T-cell (primary cell): ENCODE data around the gene RAB39B. TPM values are rescaled to one million over a fixed set of nuclear protein-coding genes. Genes with fewer than 3 reads are reported as not detected.
"Not testable (repeated sequence)": the region's sequence is repeated elsewhere in the genome, so short reads cannot be mapped to it uniquely, and the experiment has no call there.

Source experiments
- ATAC-seq, 4 experiments: fragments of 200-7000 bp in 3 of 4; fragments of 150-1000 bp in 1 of 4; cut with Tn5 transposase; replicated peaks in 1 of 4; 1 replicate in 3 of 4; 2 replicates in 1 of 4; pipeline ENCODE4 v1.10.0; 2021; ENCODE audit warnings: moderate library complexity in 3 of 4, mild to moderate bottlenecking in 2 of 4, moderate number of reproducible peaks in 1 of 4
- CTCF ChIA-PET, 2 donors: fragments of 300-600 bp; sonication (Branson Sonifier 250); formaldehyde crosslinking; loops; one replicate each; lab custom pipeline; 2022; ENCODE audit warnings: antibody characterized with exemption in 2 of 2; lab: Charles Lee
- POLR2A ChIA-PET, 2 donors: fragments of 300-600 bp; sonication (Branson Sonifier 250); formaldehyde crosslinking; loops; one replicate each; lab custom pipeline; 2022; ENCODE audit warnings: antibody characterized with exemption in 2 of 2; lab: Charles Lee
- DNase-seq, 35 experiments: peaks; one replicate each; pipeline versions ENCODE4 v3.0.0 to v3.0.0-alpha.2; 2013 to 2023
- H3K27ac ChIP-seq: one replicate; pipeline ENCODE4 v1.5.1; 2013; ENCODE audit warnings: low read length
- H3K27me3 ChIP-seq, 2 experiments: replicated peaks in 1 of 2; 1 replicate in 1 of 2; 2 replicates in 1 of 2; pipeline versions ENCODE4 v1.6.1 to v1.7.0; 2013; ENCODE audit warnings: low read length in 1 of 2, mixed read lengths in 1 of 2; ENCODE audit not compliant: control insufficient read depth in 2 of 2, insufficient read depth in 2 of 2; ENCODE audit errors: extremely low read depth in 1 of 2
- H3K36me3 ChIP-seq, 2 donors: 1 replicate in 1 of 2; 2 replicates in 1 of 2; pipeline versions ENCODE4 v1.6.1 to v1.7.0; 2013; ENCODE audit warnings: low read length in 1 of 2; ENCODE audit not compliant: control insufficient read depth in 2 of 2, insufficient read depth in 1 of 2; ENCODE audit errors: extremely low read depth in 1 of 2
- H3K4me1 ChIP-seq, 2 experiments: 1 replicate in 1 of 2; 2 replicates in 1 of 2; pipeline versions ENCODE4 v1.6.1 to v1.7.0; 2013; ENCODE audit warnings: low read length in 2 of 2, mixed read lengths in 1 of 2; ENCODE audit not compliant: insufficient read depth in 2 of 2, control insufficient read depth in 1 of 2; ENCODE audit errors: extremely low read depth in 1 of 2
- H3K4me3 ChIP-seq, 2 donors: 1 replicate in 1 of 2; 2 replicates in 1 of 2; pipeline versions ENCODE4 v1.5.1 to v1.7.0; 2013; ENCODE audit warnings: mild to moderate bottlenecking in 2 of 2, low read length in 1 of 2, moderate library complexity in 1 of 2; ENCODE audit not compliant: control insufficient read depth in 1 of 2; ENCODE audit errors: extremely low read depth in 1 of 2
- H3K9me3 ChIP-seq: 2 replicates; pipeline ENCODE4 v1.7.0; 2013
- H3K27ac Mint-ChIP-seq, 2 donors: one replicate each; pipeline ENCODE4 v1.8.0; 2020 to 2021; ENCODE audit warnings: mild to moderate bottlenecking in 2 of 2, mixed read lengths in 2 of 2
- H3K27me3 Mint-ChIP-seq, 2 donors: one replicate each; pipeline ENCODE4 v1.8.0; 2021 to 2022; ENCODE audit warnings: mixed read lengths in 2 of 2
- H3K36me3 Mint-ChIP-seq: one replicate; pipeline ENCODE4 v1.8.0; 2021; ENCODE audit warnings: mixed read lengths
- H3K4me1 Mint-ChIP-seq, 3 donors: one replicate each; pipeline ENCODE4 v1.8.0; 2020 to 2022; ENCODE audit warnings: mixed read lengths in 3 of 3, mild to moderate bottlenecking in 1 of 3
- H3K4me3 Mint-ChIP-seq, 3 donors: one replicate each; pipeline ENCODE4 v1.8.0; 2020 to 2022; ENCODE audit warnings: mild to moderate bottlenecking in 3 of 3, mixed read lengths in 3 of 3, moderate library complexity in 3 of 3
- H3K9me3 Mint-ChIP-seq, 3 donors: one replicate each; pipeline ENCODE4 v1.8.0; 2020 to 2022; ENCODE audit warnings: mixed read lengths in 3 of 3
- WGBS: methylation state at CpG from one replicate; pipeline ENCODE4 v1.1.5; 2013; ENCODE audit warnings: missing lambda C conversion rate; ENCODE audit not compliant: insufficient coverage; 5-methylcytosine and 5-hydroxymethylcytosine counted together
- total RNA-seq, 35 experiments: library from RNA in 6 of 35; stranded (reverse) in 6 of 35; fragments of 120-200 nt in 1 of 35; gene quantifications; one replicate each; pipeline versions ENCODE4 v1.2.1 to v1.2.4 and lab custom pipeline; 2013 to 2026

Gene RAB39B, protein sequence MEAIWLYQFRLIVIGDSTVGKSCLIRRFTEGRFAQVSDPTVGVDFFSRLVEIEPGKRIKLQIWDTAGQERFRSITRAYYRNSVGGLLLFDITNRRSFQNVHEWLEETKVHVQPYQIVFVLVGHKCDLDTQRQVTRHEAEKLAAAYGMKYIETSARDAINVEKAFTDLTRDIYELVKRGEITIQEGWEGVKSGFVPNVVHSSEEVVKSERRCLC
- total RNA-seq = 10 to 100 TPM in 3 of 5 donors, 1 to 10 TPM in 2; 5.5 to 13.4 (median 12.8) TPM
- total RNA-seq (2013) = 12.4 TPM
- 11.9 to 70.5 (median 30.0) reads per million in 29 experiments for total RNA-seq (lab: John Stamatoyannopoulos, UW)

DNA sequence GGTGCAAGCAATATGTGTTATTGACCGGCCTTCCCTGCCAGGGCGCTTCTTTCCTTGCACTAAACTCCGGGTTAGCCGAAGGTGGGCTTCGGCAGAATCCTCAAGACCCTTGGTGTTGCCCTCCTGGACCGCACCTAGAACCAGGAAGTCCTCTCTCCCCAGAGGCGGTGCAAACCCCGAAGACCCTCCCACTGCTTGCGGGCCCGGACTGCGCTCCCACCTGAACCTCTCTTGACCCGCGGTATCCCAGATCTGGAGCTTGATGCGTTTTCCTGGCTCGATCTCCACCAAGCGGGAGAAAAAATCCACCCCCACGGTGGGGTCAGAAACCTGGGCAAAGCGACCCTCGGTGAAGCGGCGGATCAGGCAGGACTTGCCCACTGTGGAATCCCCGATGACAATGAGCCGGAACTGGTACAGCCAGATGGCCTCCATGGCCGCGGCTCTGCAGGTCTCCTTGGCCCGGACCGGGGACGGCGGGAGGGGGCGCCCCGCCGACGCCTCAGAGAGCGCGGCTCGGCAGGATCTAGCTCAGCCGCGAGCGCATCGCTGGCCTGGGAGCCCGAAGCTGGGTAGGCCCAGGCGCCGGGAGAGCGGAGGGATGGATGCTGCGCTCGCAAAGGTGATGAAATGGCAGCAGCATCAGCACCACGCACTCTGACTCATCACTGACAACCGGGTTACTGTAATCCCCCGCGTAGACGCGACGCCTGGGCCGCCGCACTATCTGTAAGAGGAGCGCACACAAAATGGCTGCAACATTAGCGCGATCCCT is at the start of gene RAB39B:
RAB39B (minus strand) TSS at position 638 of the 775 bp plus-strand sequence; CDS start at position 435, 203 bp downstream.
- peak within 1 kb of the TSS; percentile 71 to 83 for H3K27ac Mint-ChIP-seq
- H3K4me3 ChIP-seq = peak within 1 kb of the TSS; percentile 75 to 82
- peaks cover 7 to 37% (median 27%) of the 10 kb centered on the region in 3 donors for H3K4me1 Mint-ChIP-seq
- 0% methylated on average over 15 of the region's 58 CpGs for WGBS
- DNase-seq (peak; percentile 39 to 80 (median 60)), ATAC-seq (peak; percentile 90 to 93 (median 92))
- H3K27me3 Mint-ChIP-seq = no peaks in the 10 kb centered on the region
- H3K9me3 Mint-ChIP-seq = peaks cover 0 to 2% (median 0%) of the 10 kb centered on the region in 3 donors
- peak within 1 kb of the TSS; percentile 56 to 85 (median 75) for H3K4me3 Mint-ChIP-seq
- H3K27ac ChIP-seq = peak within 1 kb of the TSS; percentile 87
- peaks cover 0 to 5% of the 10 kb centered on the region in 2 donors for H3K36me3 ChIP-seq
- ChIA-PET POLR2A (no interaction called here), CTCF (no interaction called here)
- H3K36me3 Mint-ChIP-seq = peaks cover 8% of the 10 kb centered on the region
- H3K9me3 ChIP-seq = no peaks in the 10 kb centered on the region
- peaks cover 0 to 3% of the 10 kb centered on the region in 2 experiments for H3K4me1 ChIP-seq
- no peaks in the 10 kb centered on the region for H3K27me3 ChIP-seq

DNA sequence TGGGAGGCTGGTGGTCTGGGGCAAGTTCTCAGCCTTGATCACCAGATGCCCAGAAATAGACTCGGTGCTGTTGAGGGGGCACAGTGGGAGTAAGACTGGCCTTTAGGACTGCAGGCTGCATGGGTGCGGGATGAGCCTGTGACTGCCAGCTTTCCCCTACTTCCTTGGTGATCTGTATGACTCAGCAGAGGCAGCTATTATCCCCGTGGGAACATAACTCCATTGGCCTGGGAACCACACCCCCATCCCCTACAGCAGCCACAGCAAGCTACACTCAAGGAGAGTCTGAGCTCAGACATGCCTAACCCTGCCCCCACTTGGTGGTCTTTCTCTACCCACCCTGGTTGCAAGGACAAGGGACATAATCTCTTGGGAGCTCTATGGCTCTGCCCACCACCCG is 49.5 kb upstream of the RAB39B start:
- H3K36me3 ChIP-seq = no peaks in the 10 kb centered on the region
- CTCF ChIA-PET = no interaction called here
- POLR2A ChIA-PET = no interaction called here
- Mint-ChIP-seq H3K36me3 (peaks cover 5% of the 10 kb centered on the region), H3K27ac (no peak overlapping the region), H3K4me3 (no peak overlapping the region), H3K27me3 (peaks cover 3 to 29% of the 10 kb centered on the region in 2 donors), H3K4me1 (no peaks in the 10 kb centered on the region), H3K9me3 (peaks cover 0 to 7% (median 5%) of the 10 kb centered on the region in 3 donors)
- no peak overlapping the region for H3K4me3 ChIP-seq
- 92% methylated on average over 2 of the region's 4 CpGs for WGBS
- H3K27ac ChIP-seq = no peak overlapping the region
- H3K4me1 ChIP-seq = no peaks in the 10 kb centered on the region
- ATAC-seq (no peak), DNase-seq (no peak)
- no peaks in the 10 kb centered on the region for H3K9me3 ChIP-seq
- no peaks in the 10 kb centered on the region for H3K27me3 ChIP-seq

DNA sequence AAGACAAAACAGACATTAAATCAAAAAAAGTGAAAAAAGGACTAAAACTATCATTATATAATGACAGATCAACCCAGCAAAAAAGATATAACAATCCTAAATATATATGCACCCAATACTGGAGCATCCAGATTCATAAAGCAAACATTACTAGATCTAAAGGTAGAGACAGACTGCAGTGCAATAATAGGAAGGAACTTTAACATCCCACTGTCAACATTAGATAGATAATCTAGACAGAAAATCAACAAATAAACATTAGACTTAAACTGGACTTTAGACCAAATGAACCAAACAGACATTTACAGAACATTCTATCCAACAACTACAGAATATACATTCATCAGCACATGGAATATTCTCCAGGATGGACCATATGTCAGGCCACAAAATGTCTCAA is 29.5 kb upstream of the RAB39B start:
- ChIA-PET POLR2A (no interaction called here), CTCF (no interaction called here)
- no peak overlapping the region for H3K4me3 Mint-ChIP-seq
- H3K27me3 Mint-ChIP-seq = no peaks in the 10 kb centered on the region
- H3K36me3 ChIP-seq = no peaks in the 10 kb centered on the region
- no peaks in the 10 kb centered on the region for H3K4me1 ChIP-seq
- no peak overlapping the region for H3K27ac ChIP-seq
- ATAC-seq (no peak), DNase-seq (no peak)
- H3K27me3 ChIP-seq = no peaks in the 10 kb centered on the region
- H3K27ac Mint-ChIP-seq = no peak overlapping the region
- H3K9me3 ChIP-seq = no peaks in the 10 kb centered on the region
- H3K36me3 Mint-ChIP-seq = no peaks in the 10 kb centered on the region
- H3K4me1 Mint-ChIP-seq = no peaks in the 10 kb centered on the region
- H3K4me3 ChIP-seq = no peak overlapping the region
- no peaks in the 10 kb centered on the region for H3K9me3 Mint-ChIP-seq

DNA sequence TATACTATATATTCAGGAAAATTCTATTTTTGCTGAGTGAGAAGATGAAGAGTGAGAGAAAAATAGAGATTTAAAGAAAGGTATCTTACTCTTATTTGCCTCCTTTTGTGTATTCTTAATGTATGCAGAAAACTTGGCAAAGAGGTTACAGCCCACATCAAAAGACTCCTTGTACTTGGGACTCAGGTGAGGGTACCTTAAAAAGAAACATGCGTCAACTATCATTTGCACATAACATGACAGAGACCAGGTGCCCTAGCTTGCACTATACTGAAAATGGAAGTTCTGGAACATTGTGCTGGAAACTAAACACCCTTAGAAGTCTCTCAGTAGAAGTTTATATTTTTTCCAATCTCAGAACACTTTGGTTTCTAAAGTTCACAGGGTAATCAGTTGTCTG is 15.6 kb upstream of the RAB39B start:
- Histone ChIP-seq H3K9me3 (no peaks in the 10 kb centered on the region), H3K4me1 (no peaks in the 10 kb centered on the region), H3K27me3 (no peaks in the 10 kb centered on the region), H3K4me3 (no peak overlapping the region), H3K36me3 (no peaks in the 10 kb centered on the region), H3K27ac (no peak overlapping the region)
- no peaks in the 10 kb centered on the region for H3K9me3 Mint-ChIP-seq
- peak in 1 of 4 experiments; percentile 56 for ATAC-seq
- peaks cover 0 to 11% (median 9%) of the 10 kb centered on the region in 3 donors for H3K4me1 Mint-ChIP-seq
- peaks cover 3% of the 10 kb centered on the region for H3K36me3 Mint-ChIP-seq
- DNase-seq = no peak
- H3K4me3 Mint-ChIP-seq = no peak overlapping the region
- no CpG with 5 or more reads among the region's 1 CpG for WGBS
- POLR2A ChIA-PET = no interaction called here
- no peak overlapping the region for H3K27ac Mint-ChIP-seq
- H3K27me3 Mint-ChIP-seq = peaks cover 0 to 7% of the 10 kb centered on the region in 2 donors
- CTCF ChIA-PET = no interaction called here

DNA sequence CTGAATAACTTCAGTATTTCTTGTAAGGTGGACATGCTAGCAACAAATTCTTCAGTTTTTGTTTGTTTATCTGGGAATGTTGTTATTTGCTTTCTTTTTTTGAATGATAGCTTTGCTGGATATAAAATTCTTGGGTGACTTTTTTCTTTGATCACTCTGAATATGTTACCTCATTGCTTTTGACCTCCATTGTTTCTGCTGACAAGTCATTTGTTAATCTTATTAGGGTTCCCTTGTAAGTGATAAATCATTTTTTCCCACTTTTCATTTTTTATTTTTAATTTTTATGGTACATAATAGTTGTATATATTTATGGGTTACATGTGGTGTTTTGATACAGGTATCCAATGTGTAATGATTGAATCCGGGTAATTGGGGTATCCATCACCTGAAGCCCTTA is 6.7 kb upstream of the RAB39B start:
- no peak for ATAC-seq
- POLR2A ChIA-PET = no interaction called here
- Mint-ChIP-seq H3K4me1 (peaks cover 0 to 3% (median 1%) of the 10 kb centered on the region in 3 donors), H3K4me3 (no peak overlapping the region), H3K27me3 (no peaks in the 10 kb centered on the region), H3K9me3 (peaks cover 3 to 8% (median 4%) of the 10 kb centered on the region in 3 donors), H3K27ac (no peak overlapping the region), H3K36me3 (no peaks in the 10 kb centered on the region)
- WGBS = no CpG with 5 or more reads among the region's 1 CpG
- Histone ChIP-seq H3K4me3 (no peak overlapping the region), H3K27me3 (no peaks in the 10 kb centered on the region), H3K9me3 (peaks cover 2% of the 10 kb centered on the region), H3K4me1 (no peaks in the 10 kb centered on the region), H3K27ac (no peak overlapping the region), H3K36me3 (no peaks in the 10 kb centered on the region)
- DNase-seq = no peak
- CTCF ChIA-PET = no interaction called here

DNA sequence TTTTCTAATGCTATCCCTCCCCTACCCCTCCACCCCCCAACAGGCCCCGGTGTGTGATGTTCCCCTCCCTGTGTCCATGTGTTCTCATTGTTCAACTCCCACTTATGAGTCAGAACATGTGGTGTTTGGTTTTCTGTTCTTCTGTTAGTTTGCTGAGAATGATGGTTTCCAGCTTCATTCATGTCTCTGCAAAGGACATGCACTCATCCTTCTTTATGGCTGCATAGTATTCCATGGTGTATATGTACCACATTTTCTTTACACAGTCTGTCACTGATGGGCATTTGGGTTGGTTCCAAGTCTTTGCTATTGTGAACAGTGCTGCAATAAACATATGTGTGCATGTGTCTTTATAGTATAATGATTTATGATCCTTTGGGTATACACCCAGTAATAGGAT is 3.7 kb upstream of the RAB39B start:
- H3K4me3 ChIP-seq, H3K36me3 Mint-ChIP-seq, DNase-seq, H3K36me3 ChIP-seq, H3K4me1 ChIP-seq, H3K9me3 ChIP-seq, ATAC-seq, H3K27me3 ChIP-seq, POLR2A ChIA-PET, H3K9me3 Mint-ChIP-seq, H3K4me3 Mint-ChIP-seq, CTCF ChIA-PET, H3K27ac ChIP-seq, H3K27me3 Mint-ChIP-seq: not testable (repeated sequence)
- Mint-ChIP-seq H3K4me1 (peaks cover 3 to 14% (median 8%) of the 10 kb centered on the region in 3 donors), H3K27ac (peak overlapping the region in 1 of 2 donors; percentile 52)
- WGBS = no CpG with 5 or more reads among the region's 1 CpG
